Fibroblast of skin of back (primary cell): Measurements from ENCODE around the gene PLSCR1.
"Not testable (repeated sequence)": the region's sequence is repeated elsewhere in the genome, so short reads cannot be mapped to it uniquely, and the experiment has no call there.

Experiments used
- DNase-seq: peaks from one replicate; pipeline ENCODE4 v3.0.0-alpha.2; 2013

PLSCR1 gene

DNA sequence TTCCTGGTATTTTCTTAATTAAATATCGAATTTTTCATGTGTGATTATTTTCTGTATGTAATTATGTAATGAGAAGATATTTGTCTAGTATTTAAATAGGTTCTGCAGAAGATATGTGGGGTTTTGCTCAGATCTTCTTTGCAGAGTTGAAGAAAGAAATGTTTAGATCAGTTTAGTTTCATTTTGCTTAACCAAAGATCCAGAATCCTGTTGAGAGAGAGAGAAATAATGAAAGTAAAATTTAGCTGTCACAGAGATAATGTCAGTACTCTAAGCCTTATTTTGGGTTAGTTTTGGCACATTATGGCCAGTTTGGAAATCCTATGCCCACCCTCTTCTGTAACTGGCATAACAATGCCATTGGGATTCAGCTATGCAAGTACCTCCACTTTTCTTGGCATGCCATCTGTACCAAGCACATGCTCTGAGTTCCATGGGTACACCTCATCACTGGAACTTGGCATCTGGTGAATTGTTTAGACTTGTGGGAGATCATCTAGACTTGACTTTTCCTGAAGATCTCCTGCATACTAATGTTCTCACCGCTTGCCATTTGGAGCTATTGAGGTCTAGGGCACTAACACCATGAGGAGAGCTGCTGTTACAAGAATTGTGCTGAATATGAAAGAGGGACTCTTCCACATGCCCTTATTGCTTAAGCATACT is 30.9 kb downstream of the PLSCR1 start:
- no peak for DNase-seq

DNA sequence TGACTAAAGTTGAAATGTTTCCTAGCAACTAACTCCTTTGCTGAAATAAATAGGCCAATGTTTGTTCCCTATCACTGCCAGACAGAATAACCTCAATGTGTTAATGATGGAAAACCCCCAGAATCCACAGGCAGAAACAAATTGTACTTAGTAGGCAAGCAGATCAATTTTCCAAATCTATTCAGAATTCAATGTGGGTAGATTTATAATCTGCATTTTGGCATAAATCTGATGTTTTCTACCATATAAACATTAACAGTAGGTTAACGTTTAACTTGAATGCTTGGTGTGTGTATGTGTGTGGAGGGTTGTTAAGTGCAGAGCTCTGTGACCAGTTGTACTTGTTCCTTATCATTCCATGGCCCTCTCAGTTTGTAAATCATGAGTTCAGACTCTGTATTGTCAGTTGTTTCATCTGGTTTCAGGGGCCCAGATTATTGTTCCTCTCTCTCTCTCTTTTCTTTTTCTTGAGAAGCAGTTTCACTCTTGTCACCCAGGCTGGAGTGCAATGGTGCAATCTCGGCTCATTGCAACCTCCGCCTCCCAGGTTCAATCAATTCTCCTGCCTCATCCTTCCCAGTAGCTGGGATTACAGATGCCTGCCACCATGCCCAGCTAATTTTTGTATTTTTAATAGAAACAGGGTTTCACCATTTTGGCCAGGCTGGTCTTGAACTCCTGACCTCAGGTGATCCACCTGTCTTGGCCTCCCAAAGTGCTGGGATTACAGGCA is 32.8 kb downstream of the PLSCR1 start:
- DNase-seq, result no peak

DNA sequence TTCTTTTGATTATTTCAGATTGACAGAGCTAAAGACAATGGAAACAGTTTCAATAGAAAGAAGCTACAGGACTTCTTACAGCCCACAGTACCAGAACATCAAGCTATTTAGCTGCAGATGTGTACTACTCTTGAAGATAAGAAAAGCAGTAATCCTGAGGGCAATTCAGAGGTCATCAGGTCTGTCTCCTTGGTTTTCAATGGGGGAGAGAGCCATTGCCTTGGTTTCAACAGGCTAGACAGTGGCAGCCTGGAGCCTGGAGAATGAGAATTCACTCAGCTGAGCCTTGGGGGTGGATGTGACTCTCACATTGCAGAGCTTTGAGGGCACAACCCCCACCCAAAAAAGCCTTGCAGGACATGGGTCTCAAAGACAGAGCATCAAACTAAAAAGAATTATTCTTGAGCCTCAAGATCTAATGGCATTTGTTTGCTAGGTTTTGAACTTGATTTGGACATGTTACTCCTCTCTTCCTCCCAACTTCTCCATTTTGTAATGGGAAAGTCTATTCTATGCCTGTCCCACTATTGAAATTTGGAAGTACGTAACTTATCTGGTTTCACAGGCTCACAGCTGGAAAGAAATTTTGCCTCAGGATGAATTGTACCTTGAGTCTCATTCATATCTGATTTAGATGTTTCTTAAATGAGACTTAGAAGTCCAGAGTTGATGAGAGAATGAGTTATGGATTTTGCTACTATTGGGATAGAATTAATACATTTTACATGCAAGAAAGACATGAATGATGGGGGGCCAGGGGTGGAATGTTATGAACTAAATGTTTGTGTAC is 36.9 kb downstream of the PLSCR1 start:
- DNase-seq, result no peak

DNA sequence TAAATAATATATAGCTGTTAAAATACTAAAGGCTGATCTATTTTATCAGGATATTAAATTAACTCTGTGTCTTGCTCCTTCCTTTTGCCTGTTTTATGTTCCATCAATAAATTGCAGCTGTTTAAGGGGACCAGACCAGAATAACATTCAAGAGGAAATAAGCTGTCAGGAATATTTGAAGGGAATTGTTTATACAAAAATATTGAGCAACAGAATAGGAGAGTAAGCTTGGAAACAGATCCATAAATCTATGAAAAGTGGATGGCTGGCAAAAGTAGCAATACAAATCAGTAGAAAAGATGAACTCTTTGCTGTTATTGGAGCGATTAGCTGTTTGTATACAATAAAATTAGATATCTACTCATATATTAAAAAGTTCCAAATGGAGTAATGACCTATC is 38.9 kb downstream of the PLSCR1 start:
- no peak for DNase-seq

DNA sequence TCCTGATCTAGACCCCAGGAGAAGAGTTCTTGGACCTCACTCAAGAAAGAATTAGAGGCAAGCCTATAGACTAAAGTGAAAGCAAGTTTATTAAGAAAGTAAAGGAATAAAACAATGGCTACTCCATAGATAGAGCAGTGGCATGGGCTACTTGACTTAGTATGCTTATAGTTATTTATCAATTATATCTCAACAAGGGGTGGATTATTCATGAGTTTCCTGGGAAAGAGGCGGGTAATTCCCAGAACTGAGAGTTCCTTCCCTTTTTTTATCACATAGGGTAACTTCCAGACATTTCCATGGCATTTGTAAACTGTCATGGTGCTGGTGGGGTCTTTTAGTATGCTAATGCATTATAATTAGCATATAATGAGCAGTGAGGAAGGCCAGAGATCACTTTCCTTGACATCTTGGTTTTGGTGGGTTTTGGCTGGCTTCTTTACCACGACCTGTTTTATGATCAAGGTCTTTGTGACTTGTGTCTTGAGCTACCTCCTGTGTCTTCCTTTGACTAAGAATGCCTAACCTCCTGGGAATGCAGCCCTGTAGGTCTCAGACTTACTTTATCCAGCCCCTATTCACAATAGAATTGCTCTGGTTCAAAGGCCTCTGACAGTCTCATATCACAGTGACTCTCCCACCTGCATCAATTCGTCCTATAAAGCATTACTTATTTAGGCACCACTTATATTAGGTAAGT is 39.8 kb downstream of the PLSCR1 start:
- DNase-seq, result peak; percentile 6

DNA sequence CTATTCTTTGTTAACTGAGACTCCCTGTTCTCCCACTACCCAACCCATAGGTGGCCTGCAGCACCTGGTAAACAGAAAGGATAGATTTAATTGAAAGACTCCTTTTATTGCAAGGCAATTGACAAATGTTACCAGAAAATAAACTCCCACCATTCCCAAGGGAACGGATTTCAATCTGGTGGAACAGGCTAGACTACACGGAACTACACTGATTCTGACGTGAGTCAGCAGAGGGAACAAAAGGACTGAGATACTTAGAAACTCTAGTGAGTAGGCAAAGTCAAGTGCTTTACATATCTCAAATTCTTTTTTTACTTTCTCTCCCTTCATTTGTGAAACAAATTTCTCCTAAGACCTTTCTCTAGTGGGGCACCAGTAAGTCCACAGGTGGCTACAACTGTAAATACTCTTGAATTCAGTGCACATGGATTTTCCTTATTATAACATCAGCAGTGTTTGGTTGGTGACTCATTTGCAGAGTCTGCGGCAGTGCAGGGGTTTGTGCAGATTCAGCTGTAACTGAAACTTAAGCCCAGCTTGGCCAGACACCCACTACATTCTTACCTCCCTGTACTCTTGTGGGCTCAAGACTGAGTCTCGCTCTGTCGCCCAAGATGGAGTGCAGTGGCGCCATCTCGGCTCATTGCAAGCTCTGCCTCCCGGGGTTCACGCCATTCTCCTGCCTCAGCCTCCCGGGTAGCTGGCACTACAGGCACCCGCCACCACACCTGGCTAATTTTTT is 40.8 kb downstream of the PLSCR1 start:
- DNase-seq, result peak; percentile 95

DNA sequence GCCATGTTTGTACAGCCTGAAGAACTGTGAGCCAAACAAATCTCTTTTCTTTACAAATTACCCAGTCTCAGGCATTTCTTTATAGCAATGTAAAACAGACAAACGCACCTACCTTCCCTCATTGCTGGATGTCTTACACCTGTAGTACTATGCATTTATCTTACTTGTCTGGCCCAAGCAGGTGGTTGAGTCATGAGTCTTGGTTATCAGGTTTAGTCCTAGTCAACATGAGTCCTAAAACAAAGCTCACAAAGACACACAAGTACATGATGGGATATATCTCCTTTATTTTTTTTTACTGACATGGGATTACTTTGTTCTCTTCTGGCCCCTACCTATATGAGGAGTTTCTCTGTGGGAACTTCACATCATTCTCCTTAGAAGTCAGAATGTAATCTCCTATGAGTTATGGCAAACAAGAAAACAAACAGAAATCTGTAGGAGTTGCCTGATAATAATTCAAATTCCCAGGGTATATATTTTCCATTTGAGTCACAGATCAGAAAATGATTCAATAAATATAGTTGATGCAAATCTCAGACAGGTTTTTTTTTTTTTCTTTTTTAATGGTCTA is 41.4 kb downstream of the PLSCR1 start:
- DNase-seq, result peak; percentile 51

DNA sequence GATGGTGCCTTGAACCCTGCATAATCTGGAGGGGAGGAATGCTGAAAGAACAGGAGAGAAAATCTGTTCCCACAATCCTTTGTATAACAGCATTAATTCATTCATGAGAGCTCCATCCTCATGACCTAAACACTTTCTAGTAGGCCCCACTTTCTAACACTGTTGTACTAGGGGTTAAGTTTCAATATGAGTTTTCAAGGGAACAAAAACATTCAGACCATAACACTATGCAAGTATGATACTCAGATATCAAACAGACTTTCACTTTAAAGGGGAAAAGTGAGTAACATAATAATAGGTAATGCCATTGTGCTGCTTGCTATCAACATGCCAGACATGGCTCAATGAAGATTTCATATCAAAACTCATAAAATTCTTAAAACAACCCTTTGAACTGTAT is 42.7 kb downstream of the PLSCR1 start:
- no peak for DNase-seq

DNA sequence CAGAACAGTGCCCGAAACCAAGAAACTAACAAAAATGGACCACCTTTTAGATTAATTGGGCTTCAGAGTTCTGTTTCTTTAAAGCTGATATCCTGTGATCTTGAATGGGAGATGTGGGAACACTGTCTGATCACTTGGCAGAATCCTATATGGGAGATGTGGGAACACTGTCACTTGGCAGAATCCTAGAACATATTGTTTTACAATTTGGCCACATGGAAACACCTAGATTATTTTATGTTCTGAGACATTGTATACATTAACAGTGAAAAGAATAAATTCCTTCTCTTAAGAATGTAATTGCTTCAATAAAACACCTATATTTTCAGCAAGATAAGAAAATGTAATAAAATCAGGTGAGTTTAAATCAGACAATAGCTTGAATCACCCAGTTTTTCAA is 44.7 kb downstream of the PLSCR1 start:
- no peak for DNase-seq

DNA sequence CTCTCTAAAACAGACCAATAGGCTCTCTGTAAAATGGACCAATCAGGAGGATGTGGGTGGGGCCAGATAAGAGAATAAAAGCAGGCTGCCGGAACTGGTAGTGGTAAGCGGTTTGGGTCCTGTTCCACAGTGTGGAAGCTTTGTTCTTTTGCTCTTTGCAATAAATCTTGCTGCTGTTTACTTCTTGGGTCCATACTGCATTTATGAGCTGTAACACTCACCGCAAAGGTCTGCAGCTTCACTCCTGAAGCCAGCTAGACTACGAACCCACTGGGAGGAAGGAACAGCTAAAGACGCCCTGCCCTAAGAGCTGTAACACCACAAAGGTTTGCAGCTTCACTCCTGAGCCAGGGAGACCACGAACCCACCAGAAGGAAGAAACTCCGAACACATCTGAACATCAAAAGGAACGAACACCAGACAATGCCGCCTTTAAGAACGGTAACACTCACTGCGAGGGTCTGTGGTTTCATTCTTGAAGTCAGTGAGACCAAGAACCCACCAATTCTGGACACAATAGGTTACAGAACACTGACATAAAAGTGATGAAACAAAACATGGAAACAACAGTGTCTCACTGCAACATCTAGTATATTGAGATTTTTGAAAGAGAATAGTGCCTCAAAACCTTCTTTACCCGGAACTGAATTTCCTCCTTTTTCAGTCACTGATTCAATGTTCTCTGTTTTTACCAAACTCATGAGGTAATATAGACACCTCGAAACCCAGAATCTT is 46.2 kb downstream of the PLSCR1 start:
- no peak for DNase-seq

DNA sequence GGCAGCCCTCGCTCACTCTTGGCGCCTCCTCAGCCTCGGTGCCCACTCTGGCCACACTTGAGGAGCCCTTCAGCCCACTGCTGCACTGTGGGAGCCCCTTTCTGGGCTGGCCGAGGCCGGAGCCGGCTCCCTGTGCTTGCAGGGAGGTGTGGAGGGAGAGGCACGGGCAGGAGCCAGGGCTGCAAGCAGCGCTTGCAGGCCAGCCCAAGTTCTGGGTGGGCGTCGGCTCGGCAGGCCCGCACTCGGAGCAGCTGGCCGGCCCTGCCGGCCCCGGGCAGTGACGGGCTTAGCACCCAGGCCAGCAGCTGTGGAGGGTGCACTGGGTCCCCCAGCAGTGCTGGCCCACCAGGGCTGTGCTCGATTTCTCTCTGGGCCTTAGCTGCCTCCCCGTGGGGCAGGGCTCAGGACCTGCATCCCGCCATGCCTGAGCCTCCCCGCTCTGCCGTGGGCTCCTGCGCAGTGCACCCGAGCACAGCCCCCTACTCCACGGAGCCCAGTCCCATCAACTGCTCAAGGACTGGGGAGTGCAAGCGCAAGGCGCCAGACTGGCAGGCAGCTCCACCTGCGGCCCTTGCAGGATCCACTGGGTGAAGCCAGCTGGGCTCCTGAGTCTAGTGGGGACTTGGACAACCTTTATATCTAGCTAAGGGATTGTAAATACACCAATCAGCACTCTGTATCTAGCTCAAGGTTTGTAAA is 47.1 kb downstream of the PLSCR1 start:
- DNase-seq, result not testable (repeated sequence)

DNA sequence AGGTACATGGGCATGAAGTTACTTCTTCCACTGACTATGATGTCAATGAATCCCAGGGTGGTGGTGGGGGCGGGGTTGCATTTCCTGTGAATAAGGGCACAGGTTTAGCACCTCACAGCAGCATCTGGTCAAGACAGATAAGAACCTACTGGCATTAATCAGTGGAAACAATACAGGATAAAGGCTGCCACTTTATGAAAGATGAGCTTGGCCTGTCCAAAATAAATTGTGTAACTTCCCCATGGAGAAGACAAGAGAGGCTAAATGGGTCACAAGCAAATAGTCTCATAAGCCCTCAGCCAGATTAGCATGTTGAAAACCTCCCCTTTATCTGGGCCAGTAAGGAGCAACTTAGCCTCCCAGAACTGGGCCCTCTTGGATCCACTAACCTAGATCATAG is 47.7 kb downstream of the PLSCR1 start:
- no peak for DNase-seq

DNA sequence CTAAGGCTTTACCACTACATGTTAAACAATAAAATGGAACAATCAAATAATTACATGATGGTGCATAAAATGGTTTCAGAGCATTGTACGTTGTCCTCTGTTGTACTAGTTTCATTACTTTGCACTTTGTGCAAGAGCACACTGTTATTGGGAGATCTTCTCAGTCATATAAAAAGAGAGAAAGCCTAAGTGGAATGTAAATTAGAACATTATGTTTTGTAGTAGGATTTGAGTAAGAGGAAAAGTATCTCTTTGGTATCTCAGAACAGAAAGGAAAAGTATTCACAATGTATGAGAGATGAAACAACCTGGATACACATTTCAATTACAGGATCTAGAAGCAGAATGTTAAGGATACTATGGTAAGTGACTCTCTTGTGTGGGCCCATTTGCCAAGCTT is 48.2 kb downstream of the PLSCR1 start:
- peak; percentile 9 for DNase-seq

DNA sequence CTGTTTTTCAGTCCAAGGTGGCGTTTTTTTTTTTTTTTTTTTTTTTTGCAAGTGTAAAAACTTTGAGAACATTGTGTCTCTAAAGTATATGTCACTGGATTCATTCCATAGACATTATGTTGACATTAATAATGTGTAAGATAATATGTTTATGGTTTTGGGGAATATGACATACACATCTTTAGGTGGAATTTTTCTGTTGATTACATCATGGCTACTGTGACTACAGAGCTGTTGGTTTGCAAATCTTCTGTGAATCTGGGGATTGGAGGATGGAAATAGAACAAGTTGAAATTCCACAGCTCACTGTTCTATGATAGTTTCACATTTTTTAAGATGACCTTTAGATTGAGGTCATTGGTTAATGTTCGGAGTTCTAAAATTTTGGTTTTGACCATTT is 50.6 kb downstream of the PLSCR1 start:
- peak; percentile 42 for DNase-seq

DNA sequence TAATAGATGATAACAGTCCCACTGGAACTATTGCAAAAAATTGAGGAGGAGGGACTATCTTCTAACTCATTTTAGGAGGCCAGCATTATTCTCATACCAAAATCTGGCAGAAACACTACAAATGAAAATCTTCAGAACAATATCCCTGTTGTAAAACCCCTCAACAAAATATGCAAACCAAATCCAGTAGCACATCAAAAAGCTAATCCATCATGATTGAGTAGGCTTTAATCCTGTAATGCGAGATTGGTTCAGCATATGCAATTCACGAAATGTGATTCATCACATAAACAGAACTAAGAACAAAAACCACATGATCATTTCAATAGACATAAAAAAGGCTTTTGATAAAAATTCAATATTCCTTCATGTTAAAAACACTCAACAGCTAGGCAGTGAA is 51.2 kb downstream of the PLSCR1 start:
- DNase-seq, result no peak

DNA sequence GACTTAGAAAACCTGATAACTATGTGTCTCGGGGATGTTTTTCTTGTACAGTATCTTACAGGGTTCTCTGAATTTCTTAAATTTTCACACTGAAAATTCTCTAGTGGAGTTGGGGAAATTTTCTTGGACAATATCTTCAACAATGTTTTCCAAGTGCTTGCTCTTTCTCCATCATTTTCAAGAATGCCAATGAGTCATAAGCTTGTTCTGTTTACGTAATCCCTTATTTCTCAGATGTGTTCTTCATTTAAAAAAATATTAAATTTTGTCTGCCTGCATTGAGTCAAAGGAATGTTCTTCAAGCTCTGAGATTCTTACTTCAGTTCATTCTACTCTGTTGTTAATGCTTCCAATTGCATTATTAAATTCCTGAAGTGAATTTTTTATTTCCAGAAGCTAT is 53.1 kb downstream of the PLSCR1 start:
- DNase-seq, result peak; percentile 75

DNA sequence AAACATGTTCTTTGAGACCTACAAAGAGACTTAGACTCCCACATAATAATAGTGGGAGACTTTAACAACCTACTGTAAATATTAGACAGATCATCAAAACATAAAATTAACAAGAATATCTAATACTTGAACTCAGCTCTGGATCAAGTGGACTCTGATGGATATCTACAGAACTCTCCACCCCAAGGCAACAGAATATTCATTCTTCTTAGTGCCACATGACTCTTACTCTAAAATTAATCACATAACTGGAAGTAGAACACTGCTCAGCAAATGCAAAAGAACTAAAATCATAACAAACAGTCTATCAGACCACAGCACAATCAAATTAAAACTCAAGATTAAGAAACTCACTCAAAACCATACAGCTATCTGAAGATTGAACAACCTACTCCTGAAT is 59.1 kb downstream of the PLSCR1 start:
- no peak for DNase-seq

DNA sequence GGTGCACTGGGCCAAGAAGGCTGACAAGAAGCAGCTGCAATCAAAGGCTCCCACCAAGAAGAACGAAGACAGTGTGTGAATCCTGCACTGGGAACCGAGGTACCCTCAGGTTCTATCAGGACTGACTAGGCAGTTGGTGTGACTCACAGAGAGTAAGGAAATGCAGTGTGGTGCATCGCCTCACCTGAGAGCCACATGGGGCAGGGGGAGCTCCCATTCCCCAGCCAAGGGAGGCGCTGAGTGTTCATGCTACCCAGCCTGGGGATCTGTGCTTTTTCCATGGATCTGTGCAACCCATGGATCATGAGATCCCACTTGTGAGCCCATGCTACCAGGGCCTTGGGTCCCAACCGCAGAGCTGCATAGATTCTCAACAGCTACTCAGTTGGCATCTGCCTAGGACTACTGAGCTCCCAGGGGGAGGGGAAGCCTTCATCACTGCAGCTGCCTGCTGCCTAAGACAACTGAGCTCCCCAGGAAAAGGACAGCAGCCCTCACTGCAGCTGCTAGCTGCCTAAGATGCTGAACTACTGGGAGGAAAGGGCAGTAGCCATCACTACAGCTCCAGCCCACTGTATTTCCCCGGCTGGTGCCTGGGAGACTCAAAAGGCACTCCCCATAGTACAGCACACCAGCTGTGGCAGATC is 68.2 kb downstream of the PLSCR1 start:
- no peak for DNase-seq

DNA sequence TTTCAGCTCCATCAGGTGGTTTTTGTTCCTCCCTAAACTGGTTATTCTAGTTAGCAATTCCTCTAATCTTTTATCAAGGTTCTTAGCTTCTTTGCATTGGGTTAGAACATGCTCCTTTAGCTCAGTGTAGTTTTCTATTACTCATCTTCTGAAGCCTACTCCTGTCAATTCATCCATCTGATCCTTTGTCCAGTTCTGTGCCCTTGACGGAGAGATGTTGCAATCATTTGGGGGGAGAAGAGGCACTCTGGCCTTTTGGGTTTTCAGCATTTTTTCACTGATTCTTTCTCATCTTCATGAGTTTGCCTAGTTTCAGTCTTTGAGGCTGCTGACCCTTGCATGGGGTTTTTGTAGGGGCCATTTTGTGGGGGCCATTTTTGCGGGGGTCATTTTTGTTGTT is 69.4 kb downstream of the PLSCR1 start:
- not testable (repeated sequence) for DNase-seq

DNA sequence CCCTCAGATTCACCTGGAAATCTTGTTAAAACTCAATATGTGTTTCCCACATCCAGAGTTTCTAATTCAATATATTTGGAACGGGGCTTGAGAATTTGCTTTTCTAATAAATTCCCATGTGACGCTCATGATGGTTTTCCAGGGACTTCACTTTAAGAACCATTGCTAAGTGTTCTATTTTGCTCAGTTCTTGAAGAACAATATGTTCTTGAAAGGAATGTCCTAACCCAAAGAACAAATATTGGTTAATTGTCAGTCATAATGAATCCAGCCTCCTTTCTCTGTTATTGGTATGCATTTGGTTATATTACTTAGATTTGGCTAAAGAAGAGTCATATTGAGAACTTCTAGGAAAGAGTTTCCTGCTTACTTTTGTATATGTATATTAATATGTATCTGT is 70.7 kb downstream of the PLSCR1 start:
- no peak for DNase-seq
